Right renal cortex interstitium (tissue), 3 donors: ENCODE results near the gene ZNF595. TPM values are rescaled to one million over a fixed set of nuclear protein-coding genes. Genes with fewer than 3 reads are reported as not detected.

Experiments
- polyA plus RNA-seq, 3 donors: library from polyadenylated mRNA; unstranded; fragments of 120-200 nt; gene quantifications; one replicate each; pipeline ENCODE4 v1.2.1, GENCODE V29; 2013; ENCODE audit not compliant: insufficient read length in 3 of 3

ZNF595 gene
- polyA plus RNA-seq, 3 donors: 15.3 to 38.8 (median 18.9) TPM

Other genes starting within 250 kb of the ZNF595 start
- gene ZNF718, start 71.2 kb downstream of the ZNF595 start, polyA plus RNA-seq: 10 to 100 TPM in 2 of 3 donors, 1 to 10 TPM in 1; 7.7 to 13.8 (median 13.2) TPM